Measurements from ENCODE around the gene SLC2A11.

- TF ChIP-seq MXI1 (conservative IDR thresholded peaks at IDR 0.05; ENCODE audit: poor library complexity, severe bottlenecking) = no peak
- TF ChIP-seq POLR2AphosphoS5 (IDR thresholded peaks at IDR 0.05) = no peak
- TF ChIP-seq RAD21 (conservative IDR thresholded peaks at IDR 0.05) = no peak
- TF ChIP-seq, protein P1, sequence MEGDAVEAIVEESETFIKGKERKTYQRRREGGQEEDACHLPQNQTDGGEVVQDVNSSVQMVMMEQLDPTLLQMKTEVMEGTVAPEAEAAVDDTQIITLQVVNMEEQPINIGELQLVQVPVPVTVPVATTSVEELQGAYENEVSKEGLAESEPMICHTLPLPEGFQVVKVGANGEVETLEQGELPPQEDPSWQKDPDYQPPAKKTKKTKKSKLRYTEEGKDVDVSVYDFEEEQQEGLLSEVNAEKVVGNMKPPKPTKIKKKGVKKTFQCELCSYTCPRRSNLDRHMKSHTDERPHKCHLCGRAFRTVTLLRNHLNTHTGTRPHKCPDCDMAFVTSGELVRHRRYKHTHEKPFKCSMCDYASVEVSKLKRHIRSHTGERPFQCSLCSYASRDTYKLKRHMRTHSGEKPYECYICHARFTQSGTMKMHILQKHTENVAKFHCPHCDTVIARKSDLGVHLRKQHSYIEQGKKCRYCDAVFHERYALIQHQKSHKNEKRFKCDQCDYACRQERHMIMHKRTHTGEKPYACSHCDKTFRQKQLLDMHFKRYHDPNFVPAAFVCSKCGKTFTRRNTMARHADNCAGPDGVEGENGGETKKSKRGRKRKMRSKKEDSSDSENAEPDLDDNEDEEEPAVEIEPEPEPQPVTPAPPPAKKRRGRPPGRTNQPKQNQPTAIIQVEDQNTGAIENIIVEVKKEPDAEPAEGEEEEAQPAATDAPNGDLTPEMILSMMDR (IDR thresholded peaks at IDR 0.05; ENCODE audit: poor library complexity, severe bottlenecking) = no peak
- no peak for TF ChIP-seq EZH2 (IDR thresholded peaks at IDR 0.05; ENCODE audit: borderline replicate concordance, insufficient read depth, low read length, poor library complexity, severe bottlenecking)
These were observed 11.6 kb upstream of the SLC2A11 start for GRCh38 chr22:23846081-23846469.
